ENCODE data around the gene ULBP3. TPM values are rescaled to one million over a fixed set of nuclear protein-coding genes. Genes with fewer than 3 reads are reported as not detected.

The ULBP3 gene
- total RNA-seq, 1 experiment from 2014 or later: 18.1 TPM

GRCh38 chr6:150053450-150053849, 15.5 kb downstream of the ULBP3 start:
- in situ Hi-C loops (cut with HindIII; ENCODE audit: low pct_unique_long_range_greater_than_20kb, low sequenced_read_pairs): no loop called here
- no peak for DNase-seq (ENCODE audit: low read depth)

GRCh38 chr6:150050846-150051245, 18.1 kb downstream of the ULBP3 start:
- DNase-seq (ENCODE audit: low read depth): no peak
- in situ Hi-C loops (cut with HindIII; ENCODE audit: low pct_unique_long_range_greater_than_20kb, low sequenced_read_pairs): no loop called here

- in situ Hi-C loops (cut with HindIII; ENCODE audit: low pct_unique_long_range_greater_than_20kb, low sequenced_read_pairs): no loop called here
- DNase-seq (ENCODE audit: low read depth): no peak
These were observed 20.8 kb downstream of the ULBP3 start for GRCh38 chr6:150048099-150048498.

- in situ Hi-C loops (cut with HindIII; ENCODE audit: low pct_unique_long_range_greater_than_20kb, low sequenced_read_pairs): no loop called here
- no peak for DNase-seq (ENCODE audit: low read depth)
These were observed 22.0 kb downstream of the ULBP3 start for GRCh38 chr6:150046943-150047342.

- in situ Hi-C loops (cut with HindIII; ENCODE audit: low pct_unique_long_range_greater_than_20kb, low sequenced_read_pairs): no loop called here
- no peak for DNase-seq (ENCODE audit: low read depth)
These were observed 24.2 kb downstream of the ULBP3 start for GRCh38 chr6:150044621-150045145.

- in situ Hi-C loops (cut with HindIII; ENCODE audit: low pct_unique_long_range_greater_than_20kb, low sequenced_read_pairs): no loop called here
These were observed 25.2 kb downstream of the ULBP3 start for GRCh38 chr6:150043501-150044412.

GRCh38 chr6:150043096-150043495, 25.8 kb downstream of the ULBP3 start:
- in situ Hi-C loops (cut with HindIII; ENCODE audit: low pct_unique_long_range_greater_than_20kb, low sequenced_read_pairs): no loop called here
- DNase-seq (ENCODE audit: low read depth): no peak

More at GRCh38 chr6:150043501-150044412, 25.2 kb downstream of the ULBP3 start:
- DNase-seq (ENCODE audit: low read depth): no peak

GRCh38 chr6:150038202-150039062, 30.5 kb downstream of the ULBP3 start:
- in situ Hi-C loops (cut with HindIII; ENCODE audit: low pct_unique_long_range_greater_than_20kb, low sequenced_read_pairs): no loop called here
- DNase-seq (ENCODE audit: low read depth): no peak

- in situ Hi-C loops (cut with HindIII; ENCODE audit: low pct_unique_long_range_greater_than_20kb, low sequenced_read_pairs): no loop called here
- no peak for DNase-seq (ENCODE audit: low read depth)
These were observed 31.3 kb downstream of the ULBP3 start for GRCh38 chr6:150037526-150038201.

- no peak for DNase-seq (ENCODE audit: low read depth)
- in situ Hi-C loops (cut with HindIII; ENCODE audit: low pct_unique_long_range_greater_than_20kb, low sequenced_read_pairs): no loop called here
These were observed 32.8 kb downstream of the ULBP3 start for GRCh38 chr6:150036081-150036480.

- in situ Hi-C loops (cut with HindIII; ENCODE audit: low pct_unique_long_range_greater_than_20kb, low sequenced_read_pairs): no loop called here
- no peak for DNase-seq (ENCODE audit: low read depth)
These were observed 35.6 kb downstream of the ULBP3 start for GRCh38 chr6:150033207-150033771.

- DNase-seq (ENCODE audit: low read depth): no peak
- in situ Hi-C loops (cut with HindIII; ENCODE audit: low pct_unique_long_range_greater_than_20kb, low sequenced_read_pairs): no loop called here
These were observed 36.3 kb downstream of the ULBP3 start for GRCh38 chr6:150032598-150032997.

GRCh38 chr6:150030611-150031010, 38.3 kb downstream of the ULBP3 start:
- in situ Hi-C loops (cut with HindIII; ENCODE audit: low pct_unique_long_range_greater_than_20kb, low sequenced_read_pairs): no loop called here
- DNase-seq (ENCODE audit: low read depth): no peak

GRCh38 chr6:150029749-150030148, 39.2 kb downstream of the ULBP3 start:
- in situ Hi-C loops (cut with HindIII; ENCODE audit: low pct_unique_long_range_greater_than_20kb, low sequenced_read_pairs): no loop called here
- DNase-seq (ENCODE audit: low read depth): no peak

- in situ Hi-C loops (cut with HindIII; ENCODE audit: low pct_unique_long_range_greater_than_20kb, low sequenced_read_pairs): no loop called here
- DNase-seq (ENCODE audit: low read depth): no peak
These were observed 39.6 kb downstream of the ULBP3 start for GRCh38 chr6:150029276-150029675.

- in situ Hi-C loops (cut with HindIII; ENCODE audit: low pct_unique_long_range_greater_than_20kb, low sequenced_read_pairs): no loop called here
- DNase-seq (ENCODE audit: low read depth): no peak
These were observed 40.1 kb downstream of the ULBP3 start for GRCh38 chr6:150028799-150029198.

- in situ Hi-C loops (cut with HindIII; ENCODE audit: low pct_unique_long_range_greater_than_20kb, low sequenced_read_pairs): no loop called here
- no peak for DNase-seq (ENCODE audit: low read depth)
These were observed 40.9 kb downstream of the ULBP3 start for GRCh38 chr6:150027806-150028565.

Measured in Caki2 (cell line).